ENCODE measurements around the gene NR6A1.

DNA sequence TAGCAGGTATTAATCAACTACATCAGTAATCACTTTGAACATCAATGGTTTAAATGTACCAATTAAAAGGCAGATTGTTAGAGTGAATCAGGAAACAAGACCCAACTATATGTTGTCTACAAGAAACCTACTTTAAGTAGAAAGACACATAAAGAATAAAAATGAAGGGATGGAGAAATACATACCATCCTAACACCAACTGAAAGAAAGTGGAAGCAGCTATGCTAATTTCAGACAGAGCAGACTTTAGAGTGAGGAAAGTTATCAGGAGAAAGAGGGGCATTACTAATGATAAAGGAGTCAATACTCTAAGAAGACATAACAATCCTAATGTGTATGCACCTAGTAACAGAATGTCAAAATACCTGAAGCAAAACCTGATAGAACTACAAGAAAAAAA is 125.8 kb downstream of the NR6A1 start:
- TF ChIP-seq, protein P1, sequence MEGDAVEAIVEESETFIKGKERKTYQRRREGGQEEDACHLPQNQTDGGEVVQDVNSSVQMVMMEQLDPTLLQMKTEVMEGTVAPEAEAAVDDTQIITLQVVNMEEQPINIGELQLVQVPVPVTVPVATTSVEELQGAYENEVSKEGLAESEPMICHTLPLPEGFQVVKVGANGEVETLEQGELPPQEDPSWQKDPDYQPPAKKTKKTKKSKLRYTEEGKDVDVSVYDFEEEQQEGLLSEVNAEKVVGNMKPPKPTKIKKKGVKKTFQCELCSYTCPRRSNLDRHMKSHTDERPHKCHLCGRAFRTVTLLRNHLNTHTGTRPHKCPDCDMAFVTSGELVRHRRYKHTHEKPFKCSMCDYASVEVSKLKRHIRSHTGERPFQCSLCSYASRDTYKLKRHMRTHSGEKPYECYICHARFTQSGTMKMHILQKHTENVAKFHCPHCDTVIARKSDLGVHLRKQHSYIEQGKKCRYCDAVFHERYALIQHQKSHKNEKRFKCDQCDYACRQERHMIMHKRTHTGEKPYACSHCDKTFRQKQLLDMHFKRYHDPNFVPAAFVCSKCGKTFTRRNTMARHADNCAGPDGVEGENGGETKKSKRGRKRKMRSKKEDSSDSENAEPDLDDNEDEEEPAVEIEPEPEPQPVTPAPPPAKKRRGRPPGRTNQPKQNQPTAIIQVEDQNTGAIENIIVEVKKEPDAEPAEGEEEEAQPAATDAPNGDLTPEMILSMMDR (IDR thresholded peaks at IDR 0.05), result no peak
- TF ChIP-seq EP300 (IDR thresholded peaks at IDR 0.05), result no peak

Measured in ovary (tissue), 3 donors.